MV-4-11 (cell line): Measurements from ENCODE around the gene VPS4B.
"Not testable (repeated sequence)": the region's sequence is repeated elsewhere in the genome, so short reads cannot be mapped to it uniquely, and the experiment has no call there.

ENCODE experiments used
- DNase-seq: peaks from one replicate; lab custom pipeline; 2025; lab: John Stamatoyannopoulos, UW

VPS4B gene

GRCh38 chr18:63367053-63367953 lies 55.0 kb downstream of the VPS4B start, which contains the start of gene KDSR:
Gene KDSR, minus strand, starts transcription at chr18:63367206. Its CDS starts 88 bp downstream, at chr18:63367118.
- peak; percentile 93 for DNase-seq

GRCh38 chr18:63366213-63367052 lies 55.8 kb downstream of the VPS4B start:
- DNase-seq = peak; percentile 40

DNA sequence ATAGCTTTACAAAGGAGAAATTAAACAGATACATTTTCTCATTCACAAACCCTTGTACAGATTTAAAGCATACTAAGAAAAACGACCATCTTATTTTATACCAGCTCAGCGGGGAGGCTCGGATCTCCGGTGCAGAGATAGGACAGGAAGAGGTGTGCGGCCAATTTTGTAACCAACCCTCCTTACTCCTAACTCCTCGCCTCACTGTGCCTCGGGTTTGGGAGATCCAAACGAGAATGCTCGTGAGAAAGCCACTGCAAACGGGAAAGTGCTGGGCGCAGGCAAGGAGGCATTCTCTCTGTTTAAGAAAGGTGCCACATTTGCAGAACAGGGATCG lies 56.4 kb downstream of the VPS4B start:
- DNase-seq = no peak

GRCh38 chr18:63363951-63364350 lies 58.3 kb downstream of the VPS4B start:
- DNase-seq = no peak

GRCh38 chr18:63363420-63363819 lies 58.9 kb downstream of the VPS4B start:
- DNase-seq = not testable (repeated sequence)

- DNase-seq = no peak
Observed at GRCh38 chr18:63356272-63356896, 65.9 kb downstream of the VPS4B start.

DNA sequence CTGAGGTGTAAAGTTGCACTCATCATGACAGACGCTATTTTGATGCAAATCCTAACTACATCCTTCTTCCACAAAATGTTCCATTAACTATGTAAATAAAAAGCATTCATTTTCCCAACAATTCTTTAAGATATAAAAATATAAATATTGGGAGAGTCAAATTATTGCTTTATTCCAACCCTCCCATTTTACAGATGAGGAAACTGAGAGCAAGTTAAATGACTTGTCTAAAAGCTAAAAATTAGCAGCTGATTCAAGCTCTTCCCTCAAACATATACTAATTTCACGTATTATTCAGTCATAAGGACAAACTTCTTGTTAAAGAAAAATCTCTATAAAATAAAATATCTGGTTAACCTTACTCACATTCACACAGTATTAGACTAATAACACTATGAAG lies 72.0 kb downstream of the VPS4B start:
- DNase-seq = no peak

GRCh38 chr18:63348508-63349136 lies 73.7 kb downstream of the VPS4B start:
- DNase-seq = no peak

- no peak for DNase-seq
Observed at GRCh38 chr18:63346480-63347183, 75.6 kb downstream of the VPS4B start.

- DNase-seq = no peak
Observed at GRCh38 chr18:63346031-63346430, 76.2 kb downstream of the VPS4B start.

- no peak for DNase-seq
Observed at GRCh38 chr18:63344918-63345317, 77.4 kb downstream of the VPS4B start.

DNA sequence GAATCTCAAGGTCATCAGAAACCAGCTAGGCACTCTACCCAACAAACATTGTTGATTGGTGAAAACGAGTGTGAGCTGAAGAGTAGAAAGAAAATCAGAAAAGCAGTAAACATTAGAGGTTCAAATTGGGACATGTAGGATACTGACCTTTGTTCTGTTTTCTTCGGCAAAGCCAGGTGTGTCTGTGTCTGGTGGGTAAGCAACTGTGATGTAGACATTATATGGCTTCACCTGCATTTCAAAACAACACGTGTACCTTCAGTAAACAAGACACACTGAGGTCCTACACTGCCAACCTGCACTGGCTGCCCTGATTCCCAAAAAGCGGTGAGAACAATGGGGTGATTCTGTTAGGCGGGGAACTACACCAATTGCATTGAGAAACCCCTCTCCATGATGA lies 78.0 kb downstream of the VPS4B start:
- DNase-seq = no peak

DNA sequence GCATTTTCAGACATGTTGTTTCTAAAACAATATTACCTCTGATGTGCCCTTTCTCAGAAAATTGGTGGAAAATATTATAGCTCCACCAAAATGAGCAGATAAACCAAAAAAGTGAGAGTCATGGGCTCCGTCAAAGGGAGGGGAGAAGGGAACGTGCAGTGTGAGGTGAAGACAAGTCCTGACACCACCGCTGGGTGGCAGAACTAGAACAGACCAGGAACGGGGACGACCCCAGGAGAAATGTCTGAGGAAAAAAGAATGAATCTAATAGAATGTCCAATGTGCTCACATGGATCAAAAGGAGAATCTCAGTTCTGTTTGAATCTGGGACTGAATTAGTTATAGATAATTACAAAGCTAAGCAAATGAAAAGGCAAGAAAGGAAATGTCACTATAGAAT lies 80.1 kb downstream of the VPS4B start:
- DNase-seq = peak; percentile 16

- peak; percentile 45 for DNase-seq
Observed at GRCh38 chr18:63339920-63340484, 82.3 kb downstream of the VPS4B start.
